IgD-negative memory B cell (primary cell): ENCODE data around the gene SYT9. TPM values are rescaled to one million over a fixed set of nuclear protein-coding genes. Genes with fewer than 3 reads are reported as not detected.

ENCODE experiments used
- H3K27ac Mint-ChIP-seq, 3 donors: one replicate each; pipeline ENCODE4 v1.8.0; 2020 to 2022; ENCODE audit warnings: mild to moderate bottlenecking in 3 of 3, mixed read lengths in 3 of 3, moderate library complexity in 1 of 3
- H3K27me3 Mint-ChIP-seq: one replicate; pipeline ENCODE4 v1.8.0; 2021; ENCODE audit warnings: mixed read lengths
- H3K36me3 Mint-ChIP-seq: one replicate; pipeline ENCODE4 v1.8.0; 2020; ENCODE audit warnings: mild to moderate bottlenecking, mixed read lengths
- H3K4me1 Mint-ChIP-seq, 3 donors: one replicate each; pipeline ENCODE4 v1.8.0; 2020 to 2022; ENCODE audit warnings: mixed read lengths in 3 of 3, mild to moderate bottlenecking in 1 of 3
- H3K4me3 Mint-ChIP-seq, 4 donors: one replicate each; pipeline ENCODE4 v1.8.0; 2020 to 2022; ENCODE audit warnings: mild to moderate bottlenecking in 4 of 4, mixed read lengths in 4 of 4, moderate library complexity in 3 of 4
- H3K9me3 Mint-ChIP-seq, 3 donors: one replicate each; pipeline ENCODE4 v1.8.0; 2020 to 2021; ENCODE audit warnings: mixed read lengths in 3 of 3, mild to moderate bottlenecking in 1 of 3
- polyA plus RNA-seq: library from polyadenylated mRNA; unstranded; fragments of 300-500 nt; fragmentation: Illumina TruSeq; gene quantifications from one replicate; pipeline ENCODE4 v1.2.3, GENCODE V29; 2021

The SYT9 gene
- 0.21 TPM for polyA plus RNA-seq

- Mint-ChIP-seq H3K27me3 (peaks cover 47% of the 10 kb centered on the region), H3K4me3 (peak within 1 kb of the TSS in 3 of 4 donors; percentile 28 to 65 (median 61))
Measured at GRCh38 chr11:7251836-7252682, at the start of gene SYT9. Gene SYT9 (plus strand): TSS chr11:7251904. CDS start chr11:7252187, 283 bp downstream.

GRCh38 chr11:7202412-7202811 is 49.3 kb upstream of the SYT9 start:
- peaks cover 7% of the 10 kb centered on the region for H3K27me3 Mint-ChIP-seq
- H3K27ac Mint-ChIP-seq = no peak overlapping the region
- peaks cover 0 to 3% (median 0%) of the 10 kb centered on the region in 3 donors for H3K9me3 Mint-ChIP-seq
- no peak overlapping the region for H3K4me3 Mint-ChIP-seq
- H3K4me1 Mint-ChIP-seq = peaks cover 0 to 1% (median 0%) of the 10 kb centered on the region in 3 donors
- H3K36me3 Mint-ChIP-seq = no peaks in the 10 kb centered on the region

More at GRCh38 chr11:7251836-7252682, at the start of gene SYT9:
- H3K36me3 Mint-ChIP-seq = no peaks in the 10 kb centered on the region
- H3K9me3 Mint-ChIP-seq = peaks cover 2 to 4% (median 2%) of the 10 kb centered on the region in 3 donors
- no peak within 1 kb of the TSS for H3K27ac Mint-ChIP-seq
- H3K4me1 Mint-ChIP-seq = peaks cover 0 to 3% (median 1%) of the 10 kb centered on the region in 3 donors

GRCh38 chr11:7204778-7205177 is 46.9 kb upstream of the SYT9 start:
- Mint-ChIP-seq H3K27ac (no peak overlapping the region), H3K9me3 (no peaks in the 10 kb centered on the region), H3K4me1 (peaks cover 0 to 1% (median 0%) of the 10 kb centered on the region in 3 donors), H3K4me3 (no peak overlapping the region), H3K36me3 (no peaks in the 10 kb centered on the region), H3K27me3 (peaks cover 7% of the 10 kb centered on the region)

GRCh38 chr11:7208391-7208790 is 43.3 kb upstream of the SYT9 start:
- H3K4me3 Mint-ChIP-seq = no peak overlapping the region
- H3K27me3 Mint-ChIP-seq = peaks cover 5% of the 10 kb centered on the region

GRCh38 chr11:7219491-7219890 is 32.2 kb upstream of the SYT9 start:
- Mint-ChIP-seq H3K4me3 (no peak overlapping the region), H3K9me3 (peaks cover 0 to 2% (median 0%) of the 10 kb centered on the region in 3 donors), H3K4me1 (no peaks in the 10 kb centered on the region), H3K27me3 (peaks cover 3% of the 10 kb centered on the region), H3K36me3 (no peaks in the 10 kb centered on the region), H3K27ac (peak overlapping the region in 1 of 3 donors; percentile 8)

More at GRCh38 chr11:7208391-7208790, 43.3 kb upstream of the SYT9 start:
- no peaks in the 10 kb centered on the region for H3K36me3 Mint-ChIP-seq
- H3K9me3 Mint-ChIP-seq = no peaks in the 10 kb centered on the region
- H3K4me1 Mint-ChIP-seq = no peaks in the 10 kb centered on the region
- no peak overlapping the region for H3K27ac Mint-ChIP-seq

GRCh38 chr11:7220636-7221035 is 31.1 kb upstream of the SYT9 start:
- Mint-ChIP-seq H3K36me3 (no peaks in the 10 kb centered on the region), H3K27me3 (peaks cover 3% of the 10 kb centered on the region), H3K27ac (no peak overlapping the region), H3K9me3 (peaks cover 0 to 2% (median 0%) of the 10 kb centered on the region in 3 donors), H3K4me1 (no peaks in the 10 kb centered on the region), H3K4me3 (no peak overlapping the region)

GRCh38 chr11:7222619-7223018 is 29.1 kb upstream of the SYT9 start:
- Mint-ChIP-seq H3K4me1 (no peaks in the 10 kb centered on the region), H3K36me3 (no peaks in the 10 kb centered on the region), H3K27ac (no peak overlapping the region), H3K9me3 (peaks cover 0 to 2% (median 0%) of the 10 kb centered on the region in 3 donors), H3K4me3 (no peak overlapping the region), H3K27me3 (peaks cover 3% of the 10 kb centered on the region)

GRCh38 chr11:7239877-7240276 is 11.8 kb upstream of the SYT9 start:
- H3K27ac Mint-ChIP-seq = no peak overlapping the region
- no peaks in the 10 kb centered on the region for H3K36me3 Mint-ChIP-seq
- peaks cover 8% of the 10 kb centered on the region for H3K27me3 Mint-ChIP-seq
- H3K4me1 Mint-ChIP-seq = no peaks in the 10 kb centered on the region
- H3K4me3 Mint-ChIP-seq = no peak overlapping the region
- no peaks in the 10 kb centered on the region for H3K9me3 Mint-ChIP-seq

GRCh38 chr11:7245341-7245740 is 6.4 kb upstream of the SYT9 start:
- no peaks in the 10 kb centered on the region for H3K4me1 Mint-ChIP-seq
- no peak overlapping the region for H3K27ac Mint-ChIP-seq
- peaks cover 2 to 4% (median 2%) of the 10 kb centered on the region in 3 donors for H3K9me3 Mint-ChIP-seq
- peaks cover 21% of the 10 kb centered on the region for H3K27me3 Mint-ChIP-seq
- H3K4me3 Mint-ChIP-seq = no peak overlapping the region
- H3K36me3 Mint-ChIP-seq = no peaks in the 10 kb centered on the region

GRCh38 chr11:7246179-7246578 is 5.5 kb upstream of the SYT9 start:
- Mint-ChIP-seq H3K9me3 (peaks cover 2 to 4% (median 2%) of the 10 kb centered on the region in 3 donors), H3K27ac (no peak overlapping the region), H3K4me3 (no peak overlapping the region), H3K36me3 (no peaks in the 10 kb centered on the region), H3K27me3 (peaks cover 26% of the 10 kb centered on the region), H3K4me1 (peaks cover 0 to 1% (median 0%) of the 10 kb centered on the region in 3 donors)

- Mint-ChIP-seq H3K27ac (no peak overlapping the region), H3K4me3 (no peak overlapping the region), H3K9me3 (peaks cover 2 to 4% (median 2%) of the 10 kb centered on the region in 3 donors), H3K36me3 (no peaks in the 10 kb centered on the region), H3K4me1 (peaks cover 0 to 3% (median 1%) of the 10 kb centered on the region in 3 donors), H3K27me3 (peaks cover 39% of the 10 kb centered on the region)
Measured at GRCh38 chr11:7250166-7250565, 1.5 kb upstream of the SYT9 start.

- H3K4me3 Mint-ChIP-seq = peak overlapping the region in 2 of 4 donors; percentile 34 to 61
- peaks cover 2 to 4% (median 2%) of the 10 kb centered on the region in 3 donors for H3K9me3 Mint-ChIP-seq
- no peak overlapping the region for H3K27ac Mint-ChIP-seq
- H3K27me3 Mint-ChIP-seq = peaks cover 44% of the 10 kb centered on the region
- peaks cover 0 to 3% (median 1%) of the 10 kb centered on the region in 3 donors for H3K4me1 Mint-ChIP-seq
- H3K36me3 Mint-ChIP-seq = no peaks in the 10 kb centered on the region
Measured at GRCh38 chr11:7251487-7251835, 243 bp upstream of the SYT9 start.

GRCh38 chr11:7252683-7253213 is 1.0 kb downstream of the SYT9 start:
- Mint-ChIP-seq H3K9me3 (peaks cover 2 to 3% (median 2%) of the 10 kb centered on the region in 3 donors), H3K4me3 (peak overlapping the region in 1 of 4 donors; percentile 9), H3K36me3 (no peaks in the 10 kb centered on the region), H3K4me1 (peaks cover 0 to 3% (median 1%) of the 10 kb centered on the region in 3 donors), H3K27ac (no peak overlapping the region), H3K27me3 (peaks cover 47% of the 10 kb centered on the region)

GRCh38 chr11:7253800-7254199 is 2.1 kb downstream of the SYT9 start:
- peaks cover 0 to 3% (median 1%) of the 10 kb centered on the region in 3 donors for H3K4me1 Mint-ChIP-seq
- H3K9me3 Mint-ChIP-seq = peaks cover 0 to 2% (median 0%) of the 10 kb centered on the region in 3 donors
- no peak overlapping the region for H3K27ac Mint-ChIP-seq
- no peaks in the 10 kb centered on the region for H3K36me3 Mint-ChIP-seq
- no peak overlapping the region for H3K4me3 Mint-ChIP-seq
- H3K27me3 Mint-ChIP-seq = peaks cover 42% of the 10 kb centered on the region

GRCh38 chr11:7254731-7255291 is 3.1 kb downstream of the SYT9 start:
- Mint-ChIP-seq H3K4me3 (no peak overlapping the region), H3K36me3 (no peaks in the 10 kb centered on the region), H3K27ac (no peak overlapping the region), H3K4me1 (peaks cover 0 to 3% (median 1%) of the 10 kb centered on the region in 3 donors), H3K9me3 (peaks cover 0 to 2% (median 0%) of the 10 kb centered on the region in 3 donors), H3K27me3 (peaks cover 38% of the 10 kb centered on the region)
